ENCODE results near the gene PTCH1.

PTCH1 gene

GRCh38 chr9:95441081-95441480 lies 75.7 kb downstream of the PTCH1 start:
- no peak for FAIRE-seq
- no peak for DNase-seq (ENCODE audit: low spot score)

- DNase-seq (ENCODE audit: low spot score) = no peak
- FAIRE-seq = no peak
These were observed 76.3 kb downstream of the PTCH1 start for GRCh38 chr9:95440447-95440846.

GRCh38 chr9:95438561-95439357 lies 78.0 kb downstream of the PTCH1 start:
- FAIRE-seq = no peak
- no peak for DNase-seq (ENCODE audit: low spot score)

- FAIRE-seq (no peak), DNase-seq (ENCODE audit: low spot score) (no peak)
These were observed 79.2 kb downstream of the PTCH1 start for GRCh38 chr9:95437559-95437958.

GRCh38 chr9:95436416-95436815 lies 80.4 kb downstream of the PTCH1 start:
- no peak for DNase-seq (ENCODE audit: low spot score)
- no peak for FAIRE-seq

- no peak for FAIRE-seq
These were observed 81.6 kb downstream of the PTCH1 start for GRCh38 chr9:95435074-95435728.

GRCh38 chr9:95434116-95435073 lies 82.4 kb downstream of the PTCH1 start:
- no peak for DNase-seq (ENCODE audit: low spot score)

More at GRCh38 chr9:95435074-95435728, 81.6 kb downstream of the PTCH1 start:
- DNase-seq (ENCODE audit: low spot score) = no peak

GRCh38 chr9:95433096-95433819 lies 83.5 kb downstream of the PTCH1 start:
- DNase-seq (ENCODE audit: low spot score) (no peak), FAIRE-seq (no peak)

More at GRCh38 chr9:95434116-95435073, 82.4 kb downstream of the PTCH1 start:
- FAIRE-seq = no peak

GRCh38 chr9:95431286-95431685 lies 85.5 kb downstream of the PTCH1 start:
- no peak for FAIRE-seq
- DNase-seq (ENCODE audit: low spot score) = no peak

- DNase-seq (ENCODE audit: low spot score) = no peak
These were observed 86.7 kb downstream of the PTCH1 start for GRCh38 chr9:95429948-95430620.

GRCh38 chr9:95429096-95429495 lies 87.7 kb downstream of the PTCH1 start:
- FAIRE-seq (no peak), DNase-seq (ENCODE audit: low spot score) (no peak)

More at GRCh38 chr9:95429948-95430620, 86.7 kb downstream of the PTCH1 start:
- FAIRE-seq = no peak

GRCh38 chr9:95425910-95426551 lies 90.7 kb downstream of the PTCH1 start:
- DNase-seq (ENCODE audit: low spot score) (peak; percentile 84), FAIRE-seq (peak; percentile 92)

GRCh38 chr9:95422650-95423049 lies 94.1 kb downstream of the PTCH1 start:
- DNase-seq (ENCODE audit: low spot score) = no peak
- FAIRE-seq = no peak

- DNase-seq (ENCODE audit: low spot score) = no peak
- FAIRE-seq = no peak
These were observed 96.3 kb downstream of the PTCH1 start for GRCh38 chr9:95420518-95420917.

GRCh38 chr9:95419444-95419843 lies 97.3 kb downstream of the PTCH1 start:
- DNase-seq (ENCODE audit: low spot score) = no peak
- FAIRE-seq = no peak

- DNase-seq (ENCODE audit: low spot score) (no peak), FAIRE-seq (no peak)
These were observed 101.6 kb downstream of the PTCH1 start for GRCh38 chr9:95415158-95415557.

- FAIRE-seq (no peak), DNase-seq (ENCODE audit: low spot score) (no peak)
These were observed 103.0 kb downstream of the PTCH1 start for GRCh38 chr9:95413793-95414192.

- DNase-seq (ENCODE audit: low spot score) = no peak
- FAIRE-seq = no peak
These were observed 105.5 kb downstream of the PTCH1 start for GRCh38 chr9:95411054-95411892.

All from RCC 7860 (cell line).